Measurements from ENCODE around the gene ZNF846.
"Not testable (repeated sequence)": the region's sequence is repeated elsewhere in the genome, so short reads cannot be mapped to it uniquely, and the experiment has no call there.

Gene ZNF846

DNA sequence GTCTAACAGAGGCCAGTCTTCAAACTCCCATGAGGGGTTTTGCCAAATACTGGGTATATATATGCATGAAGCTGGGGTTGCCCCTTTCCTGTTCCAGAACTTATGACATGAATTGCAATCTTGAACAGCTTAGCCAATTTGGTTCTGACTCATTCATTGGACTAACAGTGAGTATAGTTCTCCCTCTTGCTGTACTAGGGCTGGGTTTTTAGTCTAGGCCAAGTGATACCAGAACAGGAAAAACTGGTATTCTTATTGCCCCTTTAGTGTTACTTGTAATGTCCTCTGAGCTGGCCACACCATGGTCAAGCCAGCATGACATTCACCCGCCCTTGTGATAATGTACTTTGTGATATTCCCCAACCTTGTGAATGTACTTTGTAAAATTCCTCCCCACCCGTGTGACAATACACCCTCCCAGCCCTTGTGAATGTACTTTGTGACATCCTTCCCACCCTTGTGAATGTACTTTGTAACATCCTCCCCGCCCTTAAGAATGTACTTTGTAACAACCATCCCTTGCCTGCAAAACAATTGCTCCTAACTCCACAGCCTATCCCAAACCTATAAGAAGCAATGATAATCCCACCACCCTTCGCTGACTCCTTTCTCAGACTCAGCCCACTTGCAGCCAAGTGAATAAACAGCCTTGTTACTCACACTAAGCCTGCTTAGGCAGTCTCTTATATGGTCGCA lies 26.9 kb downstream of the ZNF846 start:
- Histone ChIP-seq H2AFZ (ENCODE audit: low read length) (no peak overlapping the region), H3K9ac (ENCODE audit: low read depth, low read length, poor library complexity, severe bottlenecking) (no peak overlapping the region), H3F3A (ENCODE audit: low read depth) (no peaks in the 10 kb centered on the region), H3K4me1 (ENCODE audit: insufficient read depth, low read length, poor library complexity, severe bottlenecking) (no peaks in the 10 kb centered on the region), H3K27me3 (ENCODE audit: insufficient read depth, low read length, poor library complexity, severe bottlenecking) (no peaks in the 10 kb centered on the region), H3K9me3 (ENCODE audit: insufficient read depth, low read depth, low read length) (no peaks in the 10 kb centered on the region), H3K4me2 (ENCODE audit: low read depth, low read length, poor library complexity, severe bottlenecking) (no peak overlapping the region), H4K20me1 (ENCODE audit: insufficient read depth, low read length, poor library complexity, severe bottlenecking) (no peaks in the 10 kb centered on the region), H3K79me2 (ENCODE audit: insufficient read depth, low read length) (no peaks in the 10 kb centered on the region), H3K4me3 (ENCODE audit: low read length, poor library complexity, severe bottlenecking) (no peak overlapping the region), H3K9me2 (replicated peaks; ENCODE audit: low read depth, low read length) (no peaks in the 10 kb centered on the region), H3K36me3 (ENCODE audit: insufficient read depth, low read length) (no peaks in the 10 kb centered on the region)
- no peak for TF ChIP-seq EZH2phosphoT487 (IDR thresholded peaks at IDR 0.05; ENCODE audit: borderline replicate concordance)
- TF ChIP-seq, protein P1, sequence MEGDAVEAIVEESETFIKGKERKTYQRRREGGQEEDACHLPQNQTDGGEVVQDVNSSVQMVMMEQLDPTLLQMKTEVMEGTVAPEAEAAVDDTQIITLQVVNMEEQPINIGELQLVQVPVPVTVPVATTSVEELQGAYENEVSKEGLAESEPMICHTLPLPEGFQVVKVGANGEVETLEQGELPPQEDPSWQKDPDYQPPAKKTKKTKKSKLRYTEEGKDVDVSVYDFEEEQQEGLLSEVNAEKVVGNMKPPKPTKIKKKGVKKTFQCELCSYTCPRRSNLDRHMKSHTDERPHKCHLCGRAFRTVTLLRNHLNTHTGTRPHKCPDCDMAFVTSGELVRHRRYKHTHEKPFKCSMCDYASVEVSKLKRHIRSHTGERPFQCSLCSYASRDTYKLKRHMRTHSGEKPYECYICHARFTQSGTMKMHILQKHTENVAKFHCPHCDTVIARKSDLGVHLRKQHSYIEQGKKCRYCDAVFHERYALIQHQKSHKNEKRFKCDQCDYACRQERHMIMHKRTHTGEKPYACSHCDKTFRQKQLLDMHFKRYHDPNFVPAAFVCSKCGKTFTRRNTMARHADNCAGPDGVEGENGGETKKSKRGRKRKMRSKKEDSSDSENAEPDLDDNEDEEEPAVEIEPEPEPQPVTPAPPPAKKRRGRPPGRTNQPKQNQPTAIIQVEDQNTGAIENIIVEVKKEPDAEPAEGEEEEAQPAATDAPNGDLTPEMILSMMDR (conservative IDR thresholded peaks at IDR 0.05; ENCODE audit: low read length), result no peak

DNA sequence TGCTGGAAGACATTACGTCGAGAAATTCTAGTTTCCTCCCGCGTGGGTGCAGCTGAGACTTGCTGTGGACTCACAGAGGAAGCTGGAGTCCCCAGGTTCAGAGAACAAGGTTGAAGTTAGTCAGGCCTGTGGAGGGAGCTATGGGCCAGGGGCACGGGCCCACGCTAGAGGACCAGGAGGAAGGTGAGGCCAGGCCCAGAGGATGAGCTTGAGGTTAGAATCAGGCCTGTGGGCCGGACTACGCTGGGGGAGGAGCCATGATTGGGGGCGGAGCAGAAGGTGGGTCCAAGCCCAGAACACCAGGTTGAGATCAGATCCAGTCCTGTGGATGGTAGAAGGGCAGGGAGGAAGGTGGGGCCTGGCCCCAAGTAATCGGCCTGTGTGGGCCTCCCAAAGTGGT lies 32.6 kb downstream of the ZNF846 start:
- no peaks in the 10 kb centered on the region for H3F3A ChIP-seq (ENCODE audit: low read depth)
- no peak overlapping the region for H2AFZ ChIP-seq (ENCODE audit: low read length)
- H3K4me2 ChIP-seq (ENCODE audit: low read depth, low read length, poor library complexity, severe bottlenecking), result no peak overlapping the region

DNA sequence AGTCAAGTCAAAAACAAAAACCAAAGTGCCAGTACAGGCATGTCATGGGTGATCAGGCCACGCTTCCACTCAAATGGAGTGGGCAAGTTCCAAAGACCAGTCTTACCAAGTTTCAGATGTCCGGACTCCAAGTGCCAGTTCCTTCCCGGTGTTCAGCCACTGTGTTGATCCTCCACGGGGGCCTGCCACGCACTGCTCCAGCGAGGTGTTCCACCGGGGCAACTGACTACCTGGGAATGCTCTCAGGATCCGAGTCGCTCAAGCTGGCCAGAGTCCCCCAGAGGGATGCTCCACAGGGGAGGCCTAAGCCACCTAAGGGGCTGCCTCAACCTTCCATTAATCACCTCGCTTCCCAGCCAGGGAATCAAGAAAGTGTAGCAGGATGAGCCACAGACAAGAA lies 38.5 kb downstream of the ZNF846 start:
- not testable (repeated sequence) for H3K9me3 ChIP-seq (ENCODE audit: insufficient read depth, low read depth, low read length); H3K9ac ChIP-seq (ENCODE audit: low read depth, low read length, poor library complexity, severe bottlenecking); H3F3A ChIP-seq (ENCODE audit: low read depth); H2AFZ ChIP-seq (ENCODE audit: low read length); H3K4me1 ChIP-seq (ENCODE audit: insufficient read depth, low read length, poor library complexity, severe bottlenecking); H3K27me3 ChIP-seq (ENCODE audit: insufficient read depth, low read length, poor library complexity, severe bottlenecking); H3K79me2 ChIP-seq (ENCODE audit: insufficient read depth, low read length); H3K4me2 ChIP-seq (ENCODE audit: low read depth, low read length, poor library complexity, severe bottlenecking); H3K4me3 ChIP-seq (ENCODE audit: low read length, poor library complexity, severe bottlenecking); H3K9me2 ChIP-seq (replicated peaks; ENCODE audit: low read depth, low read length); H4K20me1 ChIP-seq (ENCODE audit: insufficient read depth, low read length, poor library complexity, severe bottlenecking); H3K36me3 ChIP-seq (ENCODE audit: insufficient read depth, low read length)

More for the DNA sequence above, 32.6 kb downstream of the ZNF846 start:
- H3K4me1 ChIP-seq (ENCODE audit: insufficient read depth, low read length, poor library complexity, severe bottlenecking), result no peaks in the 10 kb centered on the region
- no peaks in the 10 kb centered on the region for H3K36me3 ChIP-seq (ENCODE audit: insufficient read depth, low read length)
- H3K79me2 ChIP-seq (ENCODE audit: insufficient read depth, low read length), result no peaks in the 10 kb centered on the region
- no peaks in the 10 kb centered on the region for H3K9me3 ChIP-seq (ENCODE audit: insufficient read depth, low read depth, low read length)
- no peak overlapping the region for H3K9ac ChIP-seq (ENCODE audit: low read depth, low read length, poor library complexity, severe bottlenecking)
- no peaks in the 10 kb centered on the region for H3K9me2 ChIP-seq (replicated peaks; ENCODE audit: low read depth, low read length)
- no peaks in the 10 kb centered on the region for H3K27me3 ChIP-seq (ENCODE audit: insufficient read depth, low read length, poor library complexity, severe bottlenecking)
- H4K20me1 ChIP-seq (ENCODE audit: insufficient read depth, low read length, poor library complexity, severe bottlenecking), result no peaks in the 10 kb centered on the region
- TF ChIP-seq, protein P1 (conservative IDR thresholded peaks at IDR 0.05; ENCODE audit: low read length), result no peak
- TF ChIP-seq EZH2phosphoT487 (IDR thresholded peaks at IDR 0.05; ENCODE audit: borderline replicate concordance), result no peak
- H3K4me3 ChIP-seq (ENCODE audit: low read length, poor library complexity, severe bottlenecking), result no peak overlapping the region

DNA sequence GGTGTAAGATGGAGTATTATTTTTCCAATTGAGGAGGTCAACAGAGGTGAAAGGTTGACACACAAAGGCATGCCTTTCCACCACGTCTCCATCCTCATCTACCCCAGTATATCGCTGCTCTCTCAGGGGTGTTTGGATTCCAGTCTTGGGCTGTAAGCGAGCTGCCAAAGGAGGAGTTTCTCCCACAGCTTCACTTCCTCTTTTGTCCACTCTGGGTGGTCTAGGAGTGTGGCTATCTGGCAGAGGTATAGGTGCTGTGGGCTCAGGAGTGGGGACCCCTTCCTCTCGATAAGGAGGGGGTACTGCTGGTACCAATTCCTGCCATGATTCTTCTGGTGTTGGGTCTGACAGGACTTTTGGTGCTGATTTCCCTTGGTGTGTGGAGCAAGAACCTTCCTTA lies 39.4 kb downstream of the ZNF846 start:
- Histone ChIP-seq H3F3A (ENCODE audit: low read depth) (no peaks in the 10 kb centered on the region), H3K4me1 (ENCODE audit: insufficient read depth, low read length, poor library complexity, severe bottlenecking) (no peaks in the 10 kb centered on the region), H3K9me3 (ENCODE audit: insufficient read depth, low read depth, low read length) (no peaks in the 10 kb centered on the region), H3K36me3 (ENCODE audit: insufficient read depth, low read length) (no peaks in the 10 kb centered on the region), H3K4me2 (ENCODE audit: low read depth, low read length, poor library complexity, severe bottlenecking) (no peak overlapping the region), H3K4me3 (ENCODE audit: low read length, poor library complexity, severe bottlenecking) (no peak overlapping the region), H3K9ac (ENCODE audit: low read depth, low read length, poor library complexity, severe bottlenecking) (no peak overlapping the region), H2AFZ (ENCODE audit: low read length) (no peak overlapping the region), H3K79me2 (ENCODE audit: insufficient read depth, low read length) (no peaks in the 10 kb centered on the region), H4K20me1 (ENCODE audit: insufficient read depth, low read length, poor library complexity, severe bottlenecking) (no peaks in the 10 kb centered on the region), H3K27me3 (ENCODE audit: insufficient read depth, low read length, poor library complexity, severe bottlenecking) (no peaks in the 10 kb centered on the region), H3K9me2 (replicated peaks; ENCODE audit: low read depth, low read length) (no peaks in the 10 kb centered on the region)
- TF ChIP-seq, protein P1 (conservative IDR thresholded peaks at IDR 0.05; ENCODE audit: low read length), result no peak
- no peak for TF ChIP-seq EZH2phosphoT487 (IDR thresholded peaks at IDR 0.05; ENCODE audit: borderline replicate concordance)

Measured in Loucy (cell line).